SKM-1 treated with dmso at 0.1 percent for 144 hours (cell line): ENCODE data around the gene PCDH7.

ENCODE experiments used
- DNase-seq: peaks from one replicate; lab custom pipeline; 2025; ENCODE audit not compliant: unreplicated experiment; lab: John Stamatoyannopoulos, UW

Gene PCDH7

DNA sequence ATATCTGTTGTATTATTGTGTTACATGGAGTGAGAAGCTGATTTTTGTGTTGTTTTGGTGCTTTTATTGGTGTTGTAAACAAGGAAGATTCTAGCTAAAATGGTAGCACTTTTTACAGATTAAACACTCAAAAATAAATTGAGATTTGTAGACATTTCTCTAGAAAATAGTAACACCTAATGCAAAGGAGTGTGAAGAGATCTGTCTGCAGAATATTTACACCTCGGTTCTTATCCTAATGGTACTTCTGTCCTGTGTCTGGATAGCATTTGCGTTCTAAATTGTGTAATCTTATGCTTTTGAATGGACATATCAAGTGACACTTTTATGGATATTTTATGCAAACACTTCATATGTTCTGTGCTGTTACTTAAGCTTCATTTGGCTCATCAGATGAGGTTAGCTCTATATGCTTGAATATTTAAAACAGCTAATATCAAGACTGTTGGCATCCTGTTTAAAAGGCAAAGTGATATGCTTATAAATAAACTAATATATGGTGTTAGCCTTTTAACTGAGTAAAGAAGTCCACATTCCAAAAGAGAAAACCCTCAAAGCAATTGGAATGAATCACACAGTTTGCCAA is 6.0 kb downstream of the PCDH7 start:
- DNase-seq = no peak

DNA sequence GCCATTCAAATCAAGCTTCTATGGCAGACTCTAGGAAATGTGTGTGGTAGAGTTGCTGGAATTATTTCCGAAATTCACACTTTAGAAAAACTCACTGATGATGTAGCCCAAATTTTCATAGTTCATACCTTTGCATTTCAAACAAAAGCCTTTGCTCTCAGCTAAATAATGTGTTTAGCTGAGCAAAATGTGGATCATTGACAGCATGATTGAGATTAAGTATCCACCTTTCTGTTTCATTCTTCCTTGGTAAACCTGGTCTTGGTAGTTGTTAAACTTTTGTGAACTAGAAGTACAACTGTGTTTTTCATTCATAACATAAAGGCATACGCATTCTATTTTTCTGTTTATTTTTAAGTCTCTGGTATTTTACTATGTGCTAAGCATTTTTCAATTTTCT is 7.2 kb downstream of the PCDH7 start:
- DNase-seq = no peak

DNA sequence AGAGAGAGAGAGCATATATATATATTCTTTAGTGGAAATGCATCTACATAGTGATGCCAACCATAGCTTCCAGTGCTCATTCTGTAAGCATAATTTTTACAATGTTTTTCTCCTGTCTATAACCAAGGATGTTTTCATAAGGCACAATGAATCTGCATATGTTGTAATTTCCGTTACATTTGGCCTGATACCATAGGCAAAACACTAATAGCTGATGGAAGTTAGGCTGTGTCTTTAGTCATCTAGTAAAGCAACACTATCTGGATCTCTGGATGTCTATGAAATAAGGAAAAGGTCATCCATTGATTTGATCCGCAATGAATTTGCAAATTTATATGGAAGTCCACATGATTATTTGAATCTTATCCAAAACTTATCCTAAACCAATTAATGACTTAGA is 8.1 kb downstream of the PCDH7 start:
- no peak for DNase-seq

DNA sequence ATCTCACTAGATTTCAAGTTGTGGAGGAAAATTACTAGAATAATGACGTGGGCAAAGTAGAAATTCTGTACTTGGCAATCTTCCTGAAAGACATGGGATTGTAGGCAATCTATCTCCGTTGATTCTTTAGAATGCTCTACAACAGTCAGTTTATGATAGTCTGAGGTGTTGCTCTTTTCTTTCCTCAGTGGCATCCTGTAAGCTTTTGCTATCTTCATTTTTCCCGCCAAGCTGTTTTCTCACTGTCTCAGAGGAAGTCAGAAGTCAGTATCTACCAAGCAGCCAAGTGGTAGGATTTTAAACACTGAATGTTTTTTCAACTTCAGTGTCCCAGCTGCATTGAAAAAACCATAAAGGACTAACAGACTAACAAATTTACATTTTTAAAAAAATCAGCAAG is 23.7 kb downstream of the PCDH7 start:
- no peak for DNase-seq

DNA sequence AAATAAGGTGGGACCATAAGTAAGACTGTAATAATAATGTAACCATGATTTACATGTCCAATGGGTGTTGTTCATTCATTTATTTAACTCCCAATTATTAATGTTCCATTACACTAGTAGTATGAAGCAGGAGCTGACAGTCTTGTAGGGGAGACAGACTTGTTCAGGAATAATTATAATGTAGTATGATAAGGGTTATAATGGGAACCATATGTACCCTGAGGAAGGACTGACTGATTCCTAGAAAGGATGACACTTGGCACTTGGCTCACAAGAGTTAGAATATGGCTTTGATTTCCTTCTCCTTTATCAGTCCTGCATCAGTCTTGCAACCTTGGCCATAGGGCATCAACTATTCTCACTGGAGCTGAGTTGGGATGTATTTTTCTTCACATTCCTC is 24.2 kb downstream of the PCDH7 start:
- no peak for DNase-seq

DNA sequence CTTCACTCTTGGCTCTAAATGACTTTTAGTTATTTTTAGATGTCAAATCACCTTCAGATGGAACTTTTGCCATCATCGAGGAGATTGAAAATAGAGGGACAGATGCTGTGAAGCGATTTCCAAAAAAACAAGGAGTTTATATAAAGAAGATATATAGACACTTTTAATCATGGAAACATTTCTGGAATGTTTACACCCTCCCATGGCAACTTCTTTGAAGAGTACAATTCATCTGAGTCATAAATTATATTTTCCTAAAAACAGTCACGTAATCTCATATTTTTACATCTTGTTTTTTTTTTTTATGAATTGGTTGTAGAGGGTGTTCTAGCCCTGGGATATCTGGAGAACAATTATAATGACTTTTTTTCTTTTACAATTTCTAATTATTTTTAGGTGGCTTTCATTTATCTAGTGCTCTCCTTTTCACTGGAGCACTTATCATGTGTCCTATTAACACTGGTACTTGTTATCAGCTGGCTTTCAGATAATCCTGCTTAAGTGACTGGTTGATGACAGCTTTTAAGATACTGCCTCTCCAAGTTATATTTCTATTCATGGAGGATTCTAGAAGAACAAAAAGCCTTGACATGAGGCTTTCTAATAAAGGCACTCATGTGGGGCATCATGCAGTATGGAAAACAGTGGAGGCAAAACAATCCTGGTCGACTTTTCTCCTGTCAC is 24.9 kb downstream of the PCDH7 start:
- DNase-seq = no peak

DNA sequence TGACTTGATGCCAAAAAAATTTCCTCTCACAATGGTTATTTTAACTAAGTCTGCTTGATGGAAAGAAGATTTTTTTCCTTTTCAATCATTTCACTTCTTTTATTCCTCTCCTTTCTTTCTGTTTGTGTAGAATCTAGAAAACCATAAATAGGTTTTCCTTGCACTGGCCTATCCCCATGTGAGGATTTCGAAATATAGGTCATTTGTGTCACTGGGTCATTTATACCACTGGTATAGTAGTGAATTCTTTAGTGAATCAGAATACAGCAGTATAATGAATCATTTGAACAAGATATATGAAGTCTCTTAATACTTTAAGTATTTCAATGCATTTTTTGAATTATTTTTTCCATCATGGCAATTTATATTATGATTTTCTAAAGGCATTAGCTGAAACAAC is 26.6 kb downstream of the PCDH7 start:
- DNase-seq = no peak

DNA sequence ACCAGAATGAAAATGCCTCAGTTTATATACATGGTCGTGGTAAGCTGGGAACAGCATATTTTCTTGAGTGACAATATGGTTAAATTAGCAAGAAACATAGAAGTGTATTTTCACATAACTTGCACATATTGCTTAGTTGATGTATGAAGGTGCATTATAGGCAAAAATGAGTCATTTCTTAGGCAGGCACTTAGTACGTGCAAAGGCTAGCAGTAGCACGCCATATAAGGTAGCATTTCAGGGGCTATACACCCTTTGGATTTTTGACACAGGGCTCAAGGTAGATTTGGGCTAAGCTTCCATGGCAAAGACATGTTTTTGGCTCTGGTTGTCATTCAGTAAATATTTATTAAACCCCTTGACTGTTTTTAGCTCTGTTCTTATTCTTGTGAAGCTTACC is 33.1 kb downstream of the PCDH7 start:
- DNase-seq = no peak

DNA sequence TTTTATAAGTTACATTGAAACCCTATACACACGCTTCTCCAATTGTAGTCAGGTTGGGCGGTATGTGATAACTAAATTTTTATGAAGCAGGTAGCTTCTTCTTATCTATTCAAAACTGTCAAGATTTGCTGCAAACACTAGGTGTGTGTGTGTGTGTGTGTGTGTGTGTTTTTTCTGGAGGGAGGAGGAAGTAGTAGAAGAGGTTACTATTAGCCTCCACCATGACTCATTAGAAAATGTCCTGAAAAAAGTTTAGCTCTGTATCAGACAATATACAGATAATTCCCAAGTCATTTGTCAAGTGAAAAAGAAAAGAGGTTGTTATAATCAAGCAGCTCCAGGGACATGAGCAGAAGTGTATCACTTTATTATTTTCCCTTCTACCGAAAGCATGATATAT is 33.9 kb downstream of the PCDH7 start:
- DNase-seq = no peak

DNA sequence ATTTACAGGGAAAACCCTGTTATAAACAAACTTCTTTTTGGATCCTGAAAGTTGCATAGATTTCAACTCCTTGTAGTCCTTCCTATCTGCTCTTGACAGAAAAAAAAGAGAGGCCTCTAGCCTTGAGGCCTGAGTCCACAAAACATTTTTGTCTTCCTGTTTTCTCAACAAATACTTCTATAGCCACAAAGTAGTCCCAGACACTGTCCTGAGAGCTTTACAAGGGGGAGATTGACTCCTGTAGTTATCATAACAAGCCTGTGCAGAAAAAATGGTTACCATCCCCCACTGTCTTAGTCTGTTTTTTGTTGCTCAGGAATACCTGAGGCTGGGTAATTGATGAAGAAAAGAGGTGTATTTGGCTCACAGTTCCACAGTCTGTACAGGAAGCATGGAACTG is 35.2 kb downstream of the PCDH7 start:
- no peak for DNase-seq

DNA sequence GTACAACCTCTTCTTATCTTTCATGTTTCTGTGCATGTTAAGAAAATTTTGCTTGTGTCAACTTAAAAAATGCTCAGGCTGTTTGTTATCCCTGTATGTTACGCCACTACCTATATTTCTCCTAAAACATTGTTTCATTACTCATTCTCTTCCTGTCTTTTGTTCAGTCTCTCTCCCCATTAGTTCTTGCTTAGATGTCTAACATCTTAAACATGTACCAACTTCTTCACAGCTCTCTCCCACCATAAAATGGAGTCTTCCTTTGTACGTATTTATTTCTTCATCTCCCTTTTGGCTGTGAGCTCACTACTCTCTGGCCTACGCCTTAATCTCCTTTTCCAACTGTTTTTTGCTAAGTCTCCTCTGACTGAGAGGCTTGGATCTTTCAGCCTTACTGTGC is 36.4 kb downstream of the PCDH7 start:
- no peak for DNase-seq

DNA sequence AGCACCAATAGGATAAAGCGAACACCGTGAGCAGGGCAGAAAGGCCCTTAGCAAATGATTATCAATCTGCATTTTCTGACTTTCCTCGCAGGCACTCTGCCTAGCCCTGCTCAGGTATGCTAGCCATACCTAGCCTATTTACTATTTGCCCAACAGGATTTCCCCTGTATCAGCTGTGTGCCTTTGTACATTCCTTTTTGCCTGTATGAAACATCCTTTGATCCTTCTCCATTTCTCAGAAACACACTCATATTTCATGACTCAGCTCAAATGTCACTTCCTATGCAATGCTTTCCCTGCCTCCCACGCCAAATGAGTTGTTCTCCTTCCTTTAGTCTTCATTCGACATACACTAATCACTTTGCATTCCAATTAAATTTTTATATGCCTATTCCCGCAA is 37.2 kb downstream of the PCDH7 start:
- no peak for DNase-seq

DNA sequence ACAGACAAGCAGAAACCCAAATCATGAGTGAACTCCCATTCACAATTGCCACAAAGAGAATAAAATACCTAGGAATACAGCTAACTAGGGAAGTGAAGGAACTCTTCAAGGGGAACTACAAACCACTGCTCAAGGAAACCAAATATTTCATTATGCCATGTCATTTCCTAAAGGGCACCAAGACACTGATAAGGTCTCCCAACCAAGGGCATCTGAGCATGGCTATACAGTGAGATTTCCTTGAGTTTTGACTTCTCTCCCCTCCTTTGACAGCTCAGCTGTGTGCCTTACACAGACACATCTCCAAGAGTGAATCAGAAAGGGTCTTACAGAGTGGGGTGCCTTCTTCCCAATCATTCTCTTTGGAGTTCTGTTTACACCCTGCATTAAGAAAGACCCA is 40.4 kb downstream of the PCDH7 start:
- DNase-seq = no peak

DNA sequence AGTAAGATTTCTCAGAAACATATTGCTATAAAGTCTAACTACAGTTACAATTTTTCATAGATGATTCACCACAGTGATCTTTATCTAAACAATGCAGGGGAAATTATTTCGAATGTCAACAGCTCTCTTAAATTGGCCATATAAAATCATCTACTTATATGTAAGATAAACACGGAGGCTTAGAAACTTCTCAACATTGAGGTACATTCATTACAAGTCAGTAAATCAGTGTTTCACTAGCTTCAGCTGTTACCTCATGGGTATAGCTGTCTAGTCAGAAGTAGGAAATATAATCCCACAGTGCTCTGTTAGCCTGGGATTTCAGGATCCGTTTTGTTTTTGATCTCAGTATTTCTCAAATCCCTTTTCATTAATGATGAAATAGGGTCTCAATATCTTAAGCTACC is 43.2 kb downstream of the PCDH7 start:
- no peak for DNase-seq

DNA sequence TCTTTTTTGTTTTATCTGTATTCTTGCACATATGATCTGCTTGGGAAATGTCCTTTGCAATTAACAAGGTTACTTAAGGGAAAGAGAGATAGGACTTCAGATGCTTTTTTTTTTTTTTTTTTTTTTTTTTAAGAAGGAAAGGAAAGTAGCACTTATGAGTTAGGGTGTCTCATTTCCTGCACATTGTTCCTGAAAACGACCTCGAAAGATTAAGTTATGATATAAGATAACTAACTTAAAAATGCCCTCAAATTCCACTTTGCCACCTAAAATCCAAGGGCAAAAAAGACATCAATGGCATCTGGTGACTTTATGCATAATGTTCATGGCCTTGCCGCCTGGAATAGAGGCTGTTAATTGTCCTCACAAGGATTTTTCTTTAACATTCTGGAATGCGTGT is 44.9 kb downstream of the PCDH7 start:
- DNase-seq = no peak

DNA sequence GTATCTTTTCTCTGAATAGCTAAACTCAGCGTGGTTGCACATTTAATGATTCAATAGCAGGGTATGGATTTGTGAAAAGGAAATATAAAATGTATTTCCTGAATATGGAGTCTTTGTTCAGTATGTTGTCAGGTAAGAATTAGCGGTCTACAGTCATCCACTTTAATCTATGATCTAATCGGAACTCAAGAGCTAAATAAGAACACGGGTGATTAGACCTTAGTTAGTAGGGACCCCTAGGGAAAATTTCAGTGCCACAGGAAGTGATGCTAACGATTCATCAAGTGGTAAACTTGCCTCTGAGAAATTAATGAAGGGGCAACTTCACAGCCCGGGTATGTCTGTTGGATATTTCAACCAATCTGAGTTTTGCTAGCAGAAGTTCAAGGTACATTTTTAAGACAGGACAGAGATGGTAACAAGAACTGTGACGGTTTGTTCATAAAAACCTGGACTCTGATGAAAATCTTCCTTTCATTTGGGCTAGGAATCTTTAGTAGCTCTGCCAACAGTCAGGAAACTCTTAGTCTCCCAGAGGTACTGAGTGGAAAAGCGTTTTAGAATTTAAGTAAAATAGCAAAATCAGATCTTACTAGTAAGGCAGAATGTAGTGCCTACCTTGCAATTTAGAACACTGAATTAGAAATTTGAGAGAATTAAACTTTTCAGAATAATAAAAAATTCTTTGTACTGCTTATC is 47.1 kb downstream of the PCDH7 start:
- DNase-seq = no peak

DNA sequence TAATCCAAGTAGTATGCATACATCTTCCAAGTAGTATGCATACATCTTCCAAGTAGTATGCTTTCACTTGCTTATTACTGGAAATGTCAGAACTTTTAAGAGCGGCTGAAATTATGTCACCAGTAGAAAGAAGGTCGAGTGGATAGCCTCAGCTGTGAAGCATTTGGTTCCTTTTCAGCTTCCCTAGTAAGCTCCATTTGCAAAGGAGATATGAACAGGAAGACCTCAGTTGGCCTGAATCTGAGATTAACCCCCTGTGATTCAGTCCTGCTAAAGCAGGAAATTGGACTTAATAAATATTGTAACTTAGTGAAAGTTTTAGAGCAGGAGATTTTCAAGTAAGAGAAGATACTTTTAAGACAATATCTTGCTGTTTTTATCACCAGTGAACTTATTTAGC is 48.1 kb downstream of the PCDH7 start:
- no peak for DNase-seq

DNA sequence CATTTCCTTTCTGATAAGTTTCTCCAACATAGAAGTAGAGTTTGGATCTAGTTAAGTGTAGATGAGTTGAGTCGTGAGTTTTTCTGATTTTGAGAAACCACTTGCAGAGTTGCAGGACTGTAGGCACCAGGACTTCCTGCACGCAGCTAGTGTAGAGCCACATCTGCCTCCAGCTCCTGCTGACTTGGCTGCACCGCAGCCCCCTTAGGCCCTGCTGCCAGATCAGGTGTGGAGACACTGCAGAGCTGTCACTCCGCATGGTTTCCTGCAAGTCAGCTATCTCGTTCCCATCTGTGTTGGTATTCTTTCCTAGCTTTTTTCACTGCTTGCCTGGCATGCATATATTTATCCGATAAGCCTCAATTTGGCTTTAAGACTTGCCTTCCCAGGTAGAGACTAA is 48.9 kb downstream of the PCDH7 start:
- no peak for DNase-seq

DNA sequence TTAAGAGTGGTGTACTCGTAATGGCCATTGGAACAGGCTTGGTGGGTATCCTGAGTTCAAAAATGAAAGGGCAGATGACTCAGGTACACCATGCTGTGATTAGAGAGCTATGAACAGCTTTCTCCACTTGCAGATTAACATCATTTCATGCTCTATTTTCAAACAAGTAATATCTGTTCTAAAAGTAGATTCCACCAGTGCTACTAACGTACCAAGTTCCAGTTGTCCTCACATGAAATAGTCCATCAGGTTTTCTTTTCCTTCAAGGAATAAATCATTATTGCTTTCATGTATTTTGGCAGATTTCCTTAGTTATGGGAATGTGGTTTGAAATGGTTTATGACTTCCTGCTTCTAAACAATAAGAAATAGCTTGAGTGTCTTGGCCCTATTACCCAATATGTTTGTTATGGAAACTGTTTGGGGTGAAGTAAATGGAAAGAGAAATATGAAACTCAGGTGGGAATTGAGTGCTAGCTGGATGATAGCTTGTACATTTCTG is 49.9 kb downstream of the PCDH7 start:
- DNase-seq = no peak

DNA sequence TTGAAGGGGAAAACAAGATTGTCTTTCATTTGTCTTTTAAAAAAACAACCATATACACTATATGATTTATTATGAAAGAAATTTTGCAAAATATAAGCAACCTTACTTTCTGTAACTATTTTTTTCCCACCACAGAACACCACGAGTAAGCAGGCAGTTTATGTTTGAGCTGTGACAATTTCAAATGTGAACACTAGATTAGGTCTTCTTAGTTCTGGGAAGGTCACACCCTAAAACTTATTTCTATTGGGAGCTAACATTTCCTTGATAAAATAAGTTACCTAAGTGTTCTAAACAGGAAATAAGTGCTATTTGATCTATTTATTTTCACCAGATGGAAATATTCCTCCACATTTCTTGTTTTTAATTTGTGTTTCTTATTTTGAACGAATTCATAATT is 50.6 kb downstream of the PCDH7 start:
- DNase-seq = no peak

DNA sequence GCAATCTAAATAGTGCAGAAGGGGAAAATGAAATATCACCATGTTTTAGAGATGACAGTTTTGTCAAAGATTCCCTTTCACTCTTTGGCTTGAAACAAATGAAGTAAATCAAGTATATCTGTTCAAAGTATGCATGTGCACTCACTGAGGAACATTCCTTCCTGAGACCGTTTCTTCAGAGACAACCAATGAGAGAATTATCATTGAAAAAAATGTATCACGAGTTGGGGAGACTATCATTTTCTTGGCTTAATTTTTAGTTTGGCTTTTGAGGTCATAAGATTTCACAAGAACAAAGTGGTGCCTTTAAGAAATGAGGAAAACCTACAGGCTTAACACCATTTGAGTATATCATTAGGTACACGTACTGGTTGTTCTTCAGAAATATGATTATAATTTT is 56.3 kb downstream of the PCDH7 start:
- no peak for DNase-seq

DNA sequence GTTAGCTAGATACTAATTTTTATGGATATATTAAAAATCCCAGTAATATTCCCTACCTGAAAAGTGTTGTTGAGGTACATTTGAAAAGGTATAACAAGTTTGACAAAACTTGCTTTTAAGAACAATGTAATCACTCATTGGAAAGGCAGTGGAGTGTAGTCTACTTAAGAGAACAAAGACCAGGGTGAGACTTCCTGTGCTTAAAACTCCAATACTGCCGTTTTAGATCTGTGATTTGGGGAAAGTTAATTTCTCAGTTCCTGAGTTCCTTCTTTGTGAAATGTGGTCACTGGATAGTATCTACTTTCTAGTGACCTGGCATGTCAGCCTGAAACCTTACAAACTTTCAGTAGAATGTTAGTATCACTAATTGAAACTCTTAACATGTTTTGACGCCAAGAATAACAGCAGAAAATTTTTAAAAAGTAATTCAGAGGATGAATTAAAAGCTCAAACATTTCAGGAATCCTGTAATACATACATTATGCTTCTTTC is 56.8 kb downstream of the PCDH7 start:
- DNase-seq = no peak
